HepG2 (cell line): Measurements from ENCODE around the gene SCARB2. TPM values are rescaled to one million over a fixed set of nuclear protein-coding genes. Genes with fewer than 3 reads are reported as not detected.

ENCODE experiments used
- AHDC1 ChIP-seq: sonication (generic); formaldehyde crosslinking; IDR thresholded peaks from 2 replicates; pipeline ENCODE4 v1.5.1; 2020; ENCODE audit warnings: mild to moderate bottlenecking, missing genetic modification reagents, borderline replicate concordance
- ATF7-NPFF ChIP-seq: sonication (generic); formaldehyde crosslinking; IDR thresholded peaks from 2 replicates; pipeline ENCODE4 v1.8.1; 2023; ENCODE audit warnings: mild to moderate bottlenecking, low read depth, missing genetic modification reagents, moderate library complexity
- HHEX ChIP-seq: IDR thresholded peaks from 2 replicates; pipeline ENCODE4 v1.6.1; 2016; ENCODE audit warnings: control low read depth
- SMC3 ChIP-seq: IDR thresholded peaks from 2 replicates; pipeline ENCODE4 v1.6.1; 2011; ENCODE audit warnings: low read length, improper control_type of control experiment
- SRSF4 ChIP-seq: fragments of 200-400 bp; formaldehyde crosslinking; IDR thresholded peaks from one replicate; pipeline ENCODE4 v1.6.1; 2018; ENCODE audit warnings: mild to moderate bottlenecking, low read depth, low read length, moderate library complexity; ENCODE audit not compliant: poor library complexity, severe bottlenecking
- YEATS2 ChIP-seq: sonication (generic); formaldehyde crosslinking; IDR thresholded peaks from 2 replicates; pipeline ENCODE4 v1.4.0; 2020; ENCODE audit warnings: missing genetic modification reagents, borderline replicate concordance
- ZNF101 ChIP-seq: sonication (generic); formaldehyde crosslinking; IDR thresholded peaks from 2 replicates; pipeline ENCODE4 v1.4.0; 2020; ENCODE audit warnings: mild to moderate bottlenecking, low read depth, missing genetic modification reagents, borderline replicate concordance
- ZNF331 ChIP-seq: sonication (generic); formaldehyde crosslinking; IDR thresholded peaks from 2 replicates; pipeline ENCODE4 v1.4.0; 2020; ENCODE audit warnings: missing genetic modification reagents
- ZNF414 ChIP-seq: sonication (generic); formaldehyde crosslinking; IDR thresholded peaks from 2 replicates; pipeline ENCODE4 v1.5.0; 2020; ENCODE audit warnings: missing genetic modification reagents
- ZNF567 ChIP-seq: sonication (generic); formaldehyde crosslinking; IDR thresholded peaks from 2 replicates; pipeline ENCODE4 v1.8.1; 2023; ENCODE audit warnings: mild to moderate bottlenecking, missing genetic modification reagents, borderline replicate concordance
- ZNF850 ChIP-seq: sonication (generic); formaldehyde crosslinking; conservative IDR thresholded peaks from 2 replicates; pipeline ENCODE4 v1.9.0; 2021; ENCODE audit warnings: mild to moderate bottlenecking, missing genetic modification reagents
- polyA plus RNA-seq, 8 experiments: library from polyadenylated mRNA; depleted of rRNA in 3 of 8; stranded (reverse) in 7 of 8; unstranded in 1 of 8; fragments of >200 nt; fragmentation: Illumina TruSeq in 4 of 8; extraction: Trizol in 4 of 8; gene quantifications; 2 replicates each; pipeline versions ENCODE4 v1.2.1 to v1.2.3, GENCODE V29; 2011 to 2016; ENCODE audit warnings: low read depth in 4 of 8, missing spikeins in 1 of 8, mixed read lengths in 1 of 8; ENCODE audit not compliant: insufficient read depth in 1 of 8
- total RNA-seq, 5 experiments: library from RNA; depleted of rRNA; stranded (reverse); fragments of >200 nt; fragmentation: Illumina TruSeq; extraction: Trizol; gene quantifications; 2 replicates each; pipeline ENCODE4 v1.2.3, GENCODE V29; 2016; ENCODE audit warnings: low read depth in 1 of 5
- TF ChIP-seq, protein P1 (sequence below): sonication (generic); formaldehyde crosslinking; conservative IDR thresholded peaks from 2 replicates; pipeline ENCODE4 v1.4.0; 2020; ENCODE audit warnings: missing genetic modification reagents
- TF ChIP-seq, protein P2 (sequence below): sonication (generic); formaldehyde crosslinking; IDR thresholded peaks from 2 replicates; pipeline ENCODE4 v1.5.1; 2020; ENCODE audit warnings: mild to moderate bottlenecking, moderate library complexity, missing genetic modification reagents
- TF ChIP-seq, protein P3 (sequence below): sonication (generic); formaldehyde crosslinking; IDR thresholded peaks from 2 replicates; pipeline ENCODE4 v1.8.1; 2022; ENCODE audit warnings: low read depth, mild to moderate bottlenecking, missing genetic modification reagents

SCARB2 gene
- total and polyA plus RNA-seq, 2 of the 13 experiments (the other 11 are each of a cell fraction or from before 2014, with no cell fraction given), result 40.6 to 43.4 TPM

DNA sequence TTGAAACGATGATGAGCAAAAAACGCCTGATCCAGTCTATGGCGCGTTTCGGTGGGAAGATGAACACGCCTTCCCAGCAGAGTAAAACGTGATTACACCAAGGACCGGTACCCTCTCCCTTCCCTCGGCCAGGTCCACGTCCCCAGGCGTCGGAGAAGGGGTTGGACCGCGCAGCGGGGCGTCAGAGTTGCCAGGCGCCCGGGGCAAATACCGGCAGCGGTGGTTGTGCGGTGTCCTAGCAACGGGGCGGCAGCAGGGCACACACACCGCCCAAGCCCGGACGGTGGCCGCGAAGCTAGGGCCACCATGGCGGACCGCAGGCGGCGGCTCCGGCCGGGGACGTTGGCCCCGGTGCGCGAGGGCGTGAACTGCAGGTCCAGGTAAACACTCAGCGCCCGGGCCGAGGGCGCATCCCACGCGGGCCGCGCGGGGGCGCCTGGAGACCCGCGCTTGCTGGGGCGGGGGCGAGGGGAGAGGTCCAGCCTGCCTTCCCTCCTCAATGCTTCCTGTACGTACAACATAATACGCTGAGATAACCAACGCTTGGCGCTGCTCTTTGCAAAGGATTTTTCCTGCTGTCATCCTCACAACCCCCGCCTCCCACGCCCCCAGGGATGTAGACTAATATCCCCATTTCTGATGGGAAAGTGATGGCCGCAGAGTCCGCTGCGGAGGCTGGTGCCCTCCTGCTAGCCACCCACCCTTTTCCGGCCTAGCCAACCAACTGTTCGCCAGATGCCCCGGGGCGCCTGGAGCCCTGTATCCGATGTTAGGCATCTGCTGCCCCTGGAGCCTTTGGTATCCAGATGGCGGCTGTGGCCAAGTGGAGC lies 38.0 kb upstream of the SCARB2 start, which contains the start of gene FAM47E (continued):
- TF ChIP-seq YEATS2 (CRISPR knock-in tag), result peak; percentile 61; the same call in 1 of the 2 replicates
- TF ChIP-seq SMC3, result peak; percentile 39; the same call in 1 of the 2 replicates
- peak; percentile 75; the same call in 1 of the 2 replicates for TF ChIP-seq ZNF331 (CRISPR knock-in tag)
- TF ChIP-seq ZNF414 (CRISPR knock-in tag), result no peak
- TF ChIP-seq, protein P1, sequence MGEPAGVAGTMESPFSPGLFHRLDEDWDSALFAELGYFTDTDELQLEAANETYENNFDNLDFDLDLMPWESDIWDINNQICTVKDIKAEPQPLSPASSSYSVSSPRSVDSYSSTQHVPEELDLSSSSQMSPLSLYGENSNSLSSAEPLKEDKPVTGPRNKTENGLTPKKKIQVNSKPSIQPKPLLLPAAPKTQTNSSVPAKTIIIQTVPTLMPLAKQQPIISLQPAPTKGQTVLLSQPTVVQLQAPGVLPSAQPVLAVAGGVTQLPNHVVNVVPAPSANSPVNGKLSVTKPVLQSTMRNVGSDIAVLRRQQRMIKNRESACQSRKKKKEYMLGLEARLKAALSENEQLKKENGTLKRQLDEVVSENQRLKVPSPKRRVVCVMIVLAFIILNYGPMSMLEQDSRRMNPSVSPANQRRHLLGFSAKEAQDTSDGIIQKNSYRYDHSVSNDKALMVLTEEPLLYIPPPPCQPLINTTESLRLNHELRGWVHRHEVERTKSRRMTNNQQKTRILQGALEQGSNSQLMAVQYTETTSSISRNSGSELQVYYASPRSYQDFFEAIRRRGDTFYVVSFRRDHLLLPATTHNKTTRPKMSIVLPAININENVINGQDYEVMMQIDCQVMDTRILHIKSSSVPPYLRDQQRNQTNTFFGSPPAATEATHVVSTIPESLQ, result no peak
- TF ChIP-seq, protein P2, sequence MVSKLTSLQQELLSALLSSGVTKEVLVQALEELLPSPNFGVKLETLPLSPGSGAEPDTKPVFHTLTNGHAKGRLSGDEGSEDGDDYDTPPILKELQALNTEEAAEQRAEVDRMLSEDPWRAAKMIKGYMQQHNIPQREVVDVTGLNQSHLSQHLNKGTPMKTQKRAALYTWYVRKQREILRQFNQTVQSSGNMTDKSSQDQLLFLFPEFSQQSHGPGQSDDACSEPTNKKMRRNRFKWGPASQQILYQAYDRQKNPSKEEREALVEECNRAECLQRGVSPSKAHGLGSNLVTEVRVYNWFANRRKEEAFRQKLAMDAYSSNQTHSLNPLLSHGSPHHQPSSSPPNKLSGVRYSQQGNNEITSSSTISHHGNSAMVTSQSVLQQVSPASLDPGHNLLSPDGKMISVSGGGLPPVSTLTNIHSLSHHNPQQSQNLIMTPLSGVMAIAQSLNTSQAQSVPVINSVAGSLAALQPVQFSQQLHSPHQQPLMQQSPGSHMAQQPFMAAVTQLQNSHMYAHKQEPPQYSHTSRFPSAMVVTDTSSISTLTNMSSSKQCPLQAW, result no peak
- TF ChIP-seq, protein P3, sequence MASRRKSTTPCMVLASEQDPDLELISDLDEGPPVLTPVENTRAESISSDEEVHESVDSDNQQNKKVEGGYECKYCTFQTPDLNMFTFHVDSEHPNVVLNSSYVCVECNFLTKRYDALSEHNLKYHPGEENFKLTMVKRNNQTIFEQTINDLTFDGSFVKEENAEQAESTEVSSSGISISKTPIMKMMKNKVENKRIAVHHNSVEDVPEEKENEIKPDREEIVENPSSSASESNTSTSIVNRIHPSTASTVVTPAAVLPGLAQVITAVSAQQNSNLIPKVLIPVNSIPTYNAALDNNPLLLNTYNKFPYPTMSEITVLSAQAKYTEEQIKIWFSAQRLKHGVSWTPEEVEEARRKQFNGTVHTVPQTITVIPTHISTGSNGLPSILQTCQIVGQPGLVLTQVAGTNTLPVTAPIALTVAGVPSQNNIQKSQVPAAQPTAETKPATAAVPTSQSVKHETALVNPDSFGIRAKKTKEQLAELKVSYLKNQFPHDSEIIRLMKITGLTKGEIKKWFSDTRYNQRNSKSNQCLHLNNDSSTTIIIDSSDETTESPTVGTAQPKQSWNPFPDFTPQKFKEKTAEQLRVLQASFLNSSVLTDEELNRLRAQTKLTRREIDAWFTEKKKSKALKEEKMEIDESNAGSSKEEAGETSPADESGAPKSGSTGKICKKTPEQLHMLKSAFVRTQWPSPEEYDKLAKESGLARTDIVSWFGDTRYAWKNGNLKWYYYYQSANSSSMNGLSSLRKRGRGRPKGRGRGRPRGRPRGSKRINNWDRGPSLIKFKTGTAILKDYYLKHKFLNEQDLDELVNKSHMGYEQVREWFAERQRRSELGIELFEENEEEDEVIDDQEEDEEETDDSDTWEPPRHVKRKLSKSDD (CRISPR knock-in tag), result peak; percentile 91
- 0 out of 2 replicates have a peak, but pooled peaks have one; percentile 25 for TF ChIP-seq AHDC1
- TF ChIP-seq HHEX (CRISPR knock-in tag), result no peak
- TF ChIP-seq SRSF4, result no peak
- TF ChIP-seq ATF7-NPFF (CRISPR knock-in tag), result no peak
- TF ChIP-seq ZNF101 (CRISPR knock-in tag), result no peak
- TF ChIP-seq ZNF850, result 0 out of 2 replicates have a peak, but pooled peaks have one; percentile 42
- TF ChIP-seq ZNF567, result no peak
